Panc1 (cell line): ENCODE results near the gene CLTC. TPM values are rescaled to one million over a fixed set of nuclear protein-coding genes. Genes with fewer than 3 reads are reported as not detected.
A peak's percentile ranks its signal among the peaks of the same experiment; 100 is the strongest.

Source experiments
- ATAC-seq: fragments of 200-7000 bp; cut with Tn5 transposase; 2 replicates; pipeline ENCODE4 v1.9.1; 2020; ENCODE audit warnings: mild to moderate bottlenecking, moderate library complexity
- BruUV-seq: library from RNA; stranded (reverse); fragments of 400-500 nt; replicated peaks from 2 replicates; lab custom pipeline; 2021; lab: Mats Ljungman, UMichigan
- CTCF ChIA-PET: fragments of 300-600 bp; sonication (Branson Sonifier 250); formaldehyde crosslinking; loops from one replicate; lab custom pipeline; 2022; ENCODE audit warnings: antibody characterized with exemption; lab: Charles Lee
- POLR2A ChIA-PET: fragments of 300-600 bp; sonication (Branson Sonifier 250); formaldehyde crosslinking; loops from one replicate; lab custom pipeline; 2022; ENCODE audit warnings: antibody characterized with exemption; lab: Charles Lee
- DNase-seq: peaks from one replicate; pipeline ENCODE4 v3.0.0-alpha.2; 2010; ENCODE audit warnings: low read depth, low spot score
- H3K27ac ChIP-seq: 2 replicates; pipeline ENCODE4 v1.5.1; 2011; ENCODE audit warnings: mild to moderate bottlenecking, low read length, inconsistent platforms
- H3K27me3 ChIP-seq: fragments of 200-500 bp; sonication (Bioruptor generic); 2 replicates; pipeline ENCODE4 v1.6.0; 2014; ENCODE audit warnings: low read length, inconsistent platforms; ENCODE audit not compliant: control insufficient read depth, insufficient read depth
- H3K36me3 ChIP-seq: fragments of 200-500 bp; sonication (Bioruptor generic); 2 replicates; pipeline ENCODE4 v1.5.1; 2014; ENCODE audit warnings: inconsistent platforms, mild to moderate bottlenecking, low read length, moderate library complexity; ENCODE audit not compliant: control insufficient read depth, insufficient read depth
- H3K4me1 ChIP-seq: 2 replicates; pipeline ENCODE4 v1.5.1; 2011; ENCODE audit warnings: inconsistent platforms, mild to moderate bottlenecking, low read length, moderate library complexity; ENCODE audit not compliant: control insufficient read depth, insufficient read depth
- H3K4me3 ChIP-seq, 2 experiments: 2 replicates each; pipeline ENCODE4 v1.5.1; 2011 to 2012; ENCODE audit warnings: low read depth in 2 of 2, low read length in 2 of 2, mild to moderate bottlenecking in 2 of 2, inconsistent platforms in 1 of 2, moderate library complexity in 1 of 2
- H3K9me3 ChIP-seq: fragments of 200-500 bp; sonication (Bioruptor generic); 2 replicates; pipeline ENCODE4 v1.5.1; 2014; ENCODE audit warnings: low read depth, mild to moderate bottlenecking, inconsistent platforms, low read length, moderate library complexity; ENCODE audit not compliant: control insufficient read depth, insufficient read depth
- POLR2AphosphoS5 ChIP-seq: IDR thresholded peaks from 2 replicates; pipeline ENCODE4 v1.6.1; 2012; ENCODE audit warnings: mild to moderate bottlenecking, low read depth, low read length, moderate library complexity
- SIN3A ChIP-seq: IDR thresholded peaks from 2 replicates; pipeline ENCODE4 v1.6.1; 2012; ENCODE audit warnings: low read depth, mild to moderate bottlenecking, low read length, moderate library complexity, borderline replicate concordance; ENCODE audit not compliant: insufficient read depth
- TCF7L2 ChIP-seq: IDR thresholded peaks from 2 replicates; pipeline ENCODE4 v1.6.1; 2011; ENCODE audit warnings: mild to moderate bottlenecking, low read depth, low read length, inconsistent platforms
- in situ Hi-C: cut with HindIII; loops from 2 replicates; pipeline ENCODE4 v1.10.0; 2016; ENCODE audit warnings: low sequenced_read_pairs, low pct_unique_long_range_greater_than_20kb
- intact Hi-C: fragments of 100-400 bp; cut with micrococcal nuclease; formaldehyde crosslinking; loops from one replicate; pipeline ENCODE4 v1.10.0; 2022; ENCODE audit not compliant: unreplicated experiment
- total RNA-seq: library from RNA; stranded (reverse); gene quantifications from one replicate; pipeline ENCODE4 v1.2.1, GENCODE V29; 2021; ENCODE audit not compliant: unreplicated experiment
- TF ChIP-seq, protein P1 (sequence below): fragments of 450-650 bp; IDR thresholded peaks from 2 replicates; pipeline ENCODE4 v1.5.1; 2017; ENCODE audit warnings: mild to moderate bottlenecking
- TF ChIP-seq, protein P2 (sequence below), 2 experiments: IDR thresholded peaks; 2 replicates each; pipeline ENCODE4 v1.6.1; 2011 to 2012; ENCODE audit warnings: low read depth in 2 of 2, control low read depth in 1 of 2, low read length in 1 of 2, mild to moderate bottlenecking in 1 of 2, moderate library complexity in 1 of 2; ENCODE audit not compliant: insufficient read depth in 1 of 2

CLTC gene
- total RNA-seq, 1 experiment from 2014 or later: 221 TPM

- DNase-seq (no peak), ATAC-seq (no peak)
- in situ Hi-C loops (no loop called here), intact Hi-C loops (no loop called here)
- Histone ChIP-seq H3K4me3 (no peak overlapping the region), H3K9me3 (no peaks in the 10 kb centered on the region), H3K27ac (no peak overlapping the region), H3K4me1 (peaks cover 35% of the 10 kb centered on the region), H3K36me3 (no peaks in the 10 kb centered on the region; the same call in 1 of the 2 replicates), H3K27me3 (no peaks in the 10 kb centered on the region)
- no TSS peak for BruUV-seq
- TF ChIP-seq, protein P1, sequence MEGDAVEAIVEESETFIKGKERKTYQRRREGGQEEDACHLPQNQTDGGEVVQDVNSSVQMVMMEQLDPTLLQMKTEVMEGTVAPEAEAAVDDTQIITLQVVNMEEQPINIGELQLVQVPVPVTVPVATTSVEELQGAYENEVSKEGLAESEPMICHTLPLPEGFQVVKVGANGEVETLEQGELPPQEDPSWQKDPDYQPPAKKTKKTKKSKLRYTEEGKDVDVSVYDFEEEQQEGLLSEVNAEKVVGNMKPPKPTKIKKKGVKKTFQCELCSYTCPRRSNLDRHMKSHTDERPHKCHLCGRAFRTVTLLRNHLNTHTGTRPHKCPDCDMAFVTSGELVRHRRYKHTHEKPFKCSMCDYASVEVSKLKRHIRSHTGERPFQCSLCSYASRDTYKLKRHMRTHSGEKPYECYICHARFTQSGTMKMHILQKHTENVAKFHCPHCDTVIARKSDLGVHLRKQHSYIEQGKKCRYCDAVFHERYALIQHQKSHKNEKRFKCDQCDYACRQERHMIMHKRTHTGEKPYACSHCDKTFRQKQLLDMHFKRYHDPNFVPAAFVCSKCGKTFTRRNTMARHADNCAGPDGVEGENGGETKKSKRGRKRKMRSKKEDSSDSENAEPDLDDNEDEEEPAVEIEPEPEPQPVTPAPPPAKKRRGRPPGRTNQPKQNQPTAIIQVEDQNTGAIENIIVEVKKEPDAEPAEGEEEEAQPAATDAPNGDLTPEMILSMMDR: no peak
- TF ChIP-seq POLR2AphosphoS5 (no peak), SIN3A (no peak), TCF7L2 (no peak)
- TF ChIP-seq, protein P2, sequence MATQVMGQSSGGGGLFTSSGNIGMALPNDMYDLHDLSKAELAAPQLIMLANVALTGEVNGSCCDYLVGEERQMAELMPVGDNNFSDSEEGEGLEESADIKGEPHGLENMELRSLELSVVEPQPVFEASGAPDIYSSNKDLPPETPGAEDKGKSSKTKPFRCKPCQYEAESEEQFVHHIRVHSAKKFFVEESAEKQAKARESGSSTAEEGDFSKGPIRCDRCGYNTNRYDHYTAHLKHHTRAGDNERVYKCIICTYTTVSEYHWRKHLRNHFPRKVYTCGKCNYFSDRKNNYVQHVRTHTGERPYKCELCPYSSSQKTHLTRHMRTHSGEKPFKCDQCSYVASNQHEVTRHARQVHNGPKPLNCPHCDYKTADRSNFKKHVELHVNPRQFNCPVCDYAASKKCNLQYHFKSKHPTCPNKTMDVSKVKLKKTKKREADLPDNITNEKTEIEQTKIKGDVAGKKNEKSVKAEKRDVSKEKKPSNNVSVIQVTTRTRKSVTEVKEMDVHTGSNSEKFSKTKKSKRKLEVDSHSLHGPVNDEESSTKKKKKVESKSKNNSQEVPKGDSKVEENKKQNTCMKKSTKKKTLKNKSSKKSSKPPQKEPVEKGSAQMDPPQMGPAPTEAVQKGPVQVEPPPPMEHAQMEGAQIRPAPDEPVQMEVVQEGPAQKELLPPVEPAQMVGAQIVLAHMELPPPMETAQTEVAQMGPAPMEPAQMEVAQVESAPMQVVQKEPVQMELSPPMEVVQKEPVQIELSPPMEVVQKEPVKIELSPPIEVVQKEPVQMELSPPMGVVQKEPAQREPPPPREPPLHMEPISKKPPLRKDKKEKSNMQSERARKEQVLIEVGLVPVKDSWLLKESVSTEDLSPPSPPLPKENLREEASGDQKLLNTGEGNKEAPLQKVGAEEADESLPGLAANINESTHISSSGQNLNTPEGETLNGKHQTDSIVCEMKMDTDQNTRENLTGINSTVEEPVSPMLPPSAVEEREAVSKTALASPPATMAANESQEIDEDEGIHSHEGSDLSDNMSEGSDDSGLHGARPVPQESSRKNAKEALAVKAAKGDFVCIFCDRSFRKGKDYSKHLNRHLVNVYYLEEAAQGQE (IDR thresholded peaks at IDR 0.05; ENCODE audit: insufficient read depth in 1 of 2, low read depth in 2 of 2, low read length in 1 of 2): no peak
- POLR2A ChIA-PET: no interaction called here
- CTCF ChIA-PET: no interaction called here
Observed at GRCh38 chr17:59714255-59714654, 94.6 kb downstream of the CLTC start.

DNA sequence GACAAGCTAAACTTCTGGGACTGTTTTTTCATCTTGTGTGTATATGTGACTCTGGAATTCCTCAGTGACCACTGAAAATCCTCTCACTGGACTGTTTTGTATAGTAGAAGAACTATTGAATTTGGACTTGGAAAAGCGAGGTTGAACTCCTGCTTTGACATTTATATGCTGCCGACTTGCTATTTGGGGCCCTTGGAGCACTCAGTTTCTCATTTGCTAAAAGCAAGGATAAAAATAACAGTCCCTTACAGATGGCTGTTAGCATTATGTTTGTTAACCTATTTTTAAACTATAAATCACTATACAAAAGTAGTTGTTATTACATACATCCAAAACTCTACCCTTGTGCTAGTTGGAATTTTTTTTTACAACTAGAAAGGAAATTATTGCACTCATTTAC is 96.7 kb downstream of the CLTC start:
- no peaks in the 10 kb centered on the region; the same call in 1 of the 2 replicates for H3K36me3 ChIP-seq
- TF ChIP-seq POLR2AphosphoS5 (no peak), TCF7L2 (no peak), SIN3A (no peak)
- TF ChIP-seq, protein P1: no peak
- TF ChIP-seq, protein P2 (IDR thresholded peaks at IDR 0.05; ENCODE audit: insufficient read depth in 1 of 2, low read depth in 2 of 2, low read length in 1 of 2): no peak
- in situ Hi-C loops: no loop called here

More for the DNA sequence above, 96.7 kb downstream of the CLTC start:
- CTCF ChIA-PET: no interaction called here
- H3K4me3 ChIP-seq: no peak overlapping the region
- POLR2A ChIA-PET: no interaction called here
- intact Hi-C loops: no loop called here
- DNase-seq: no peak
- 0 out of 2 replicates have a peak overlapping the region, but pooled peaks have one; percentile 13 for H3K27ac ChIP-seq
- H3K9me3 ChIP-seq: no peaks in the 10 kb centered on the region
- peaks cover 33% of the 10 kb centered on the region for H3K4me1 ChIP-seq
- no peaks in the 10 kb centered on the region for H3K27me3 ChIP-seq
- ATAC-seq: no peak
- BruUV-seq: no TSS peak
